MM.1S (cell line): ENCODE results near the gene SLC6A19.

Experiments
- DNase-seq: peaks from one replicate; pipeline ENCODE4 v3.0.0-alpha.2; 2015
- H2AFZ ChIP-seq: fragments of 300-600 bp; sonication (generic); 2 replicates; pipeline ENCODE4 v1.6.0; 2016; ENCODE audit warnings: antibody characterized with exemption, low read length
- H3F3A ChIP-seq: fragments of 300-600 bp; sonication (generic); 2 replicates; pipeline ENCODE4 v1.6.1; 2016; ENCODE audit warnings: mild to moderate bottlenecking, antibody characterized with exemption, low read length, moderate library complexity, mixed read lengths; ENCODE audit not compliant: insufficient read depth
- H3K27ac ChIP-seq: fragments of 300-600 bp; sonication (generic); 2 replicates; pipeline ENCODE4 v1.5.1; 2016; ENCODE audit warnings: mild to moderate bottlenecking, low read length
- H3K27me3 ChIP-seq: fragments of 300-600 bp; sonication (generic); replicated peaks from 2 replicates; pipeline ENCODE4 v1.6.0; 2016; ENCODE audit warnings: low read length; ENCODE audit not compliant: insufficient read depth
- H3K36me3 ChIP-seq: fragments of 300-600 bp; sonication (generic); replicated peaks from 2 replicates; pipeline ENCODE4 v1.6.1; 2016; ENCODE audit warnings: mild to moderate bottlenecking, low read length, mixed read lengths; ENCODE audit not compliant: insufficient read depth
- H3K4me1 ChIP-seq: fragments of 300-600 bp; sonication (generic); 2 replicates; pipeline ENCODE4 v1.6.1; 2016; ENCODE audit warnings: low read length, mixed read lengths
- H3K4me2 ChIP-seq: fragments of 300-600 bp; sonication (generic); 2 replicates; pipeline ENCODE4 v1.6.0; 2016; ENCODE audit warnings: low read depth, low read length
- H3K4me3 ChIP-seq: fragments of 300-600 bp; sonication (generic); 2 replicates; pipeline ENCODE4 v1.5.1; 2016; ENCODE audit warnings: low read length, mixed read lengths
- H3K79me2 ChIP-seq: fragments of 300-600 bp; sonication (generic); 2 replicates; pipeline ENCODE4 v1.6.1; 2016; ENCODE audit warnings: mixed run types, low read length, mixed read lengths
- H3K9ac ChIP-seq: fragments of 300-600 bp; sonication (generic); 2 replicates; pipeline ENCODE4 v1.6.1; 2016; ENCODE audit warnings: low read length, mixed read lengths
- H3K9me2 ChIP-seq: fragments of 300-600 bp; sonication (generic); replicated peaks from 2 replicates; pipeline ENCODE4 v1.6.1; 2016; ENCODE audit warnings: mild to moderate bottlenecking, low read length, mixed read lengths; ENCODE audit not compliant: insufficient read depth
- H3K9me3 ChIP-seq: fragments of 300-600 bp; sonication (generic); replicated peaks from 2 replicates; pipeline ENCODE4 v1.6.1; 2016; ENCODE audit warnings: mild to moderate bottlenecking, low read length, mixed read lengths; ENCODE audit not compliant: insufficient read depth
- H4K20me1 ChIP-seq: fragments of 300-600 bp; sonication (generic); 2 replicates; pipeline ENCODE4 v1.6.1; 2016; ENCODE audit warnings: mild to moderate bottlenecking, low read length, moderate library complexity, mixed read lengths; ENCODE audit not compliant: insufficient read depth
- CTCF ChIP-seq: fragments of 300-600 bp; sonication (generic); IDR thresholded peaks from 2 replicates; pipeline ENCODE4 v1.5.1; 2016; ENCODE audit warnings: antibody characterized with exemption, low read length, mixed read lengths
- EZH2 ChIP-seq: fragments of 300-600 bp; sonication (generic); optimal IDR thresholded peaks from 2 replicates; pipeline ENCODE3; 2017; ENCODE audit warnings: low read depth, mild to moderate bottlenecking, antibody characterized with exemption, low read length, mixed read lengths
- EZH2phosphoT487 ChIP-seq: fragments of 300-600 bp; sonication (generic); IDR thresholded peaks from 2 replicates; pipeline ENCODE4 v1.6.1; 2018; ENCODE audit warnings: antibody characterized with exemption, low read length

The SLC6A19 gene

GRCh38 chr5:1213508-1214162 lies 12.2 kb downstream of the SLC6A19 start:
- no peaks in the 10 kb centered on the region for H3K79me2 ChIP-seq
- no peak overlapping the region for H3K4me2 ChIP-seq
- no peak overlapping the region for H3K9ac ChIP-seq
- H3K9me3 ChIP-seq = no peaks in the 10 kb centered on the region
- H3K36me3 ChIP-seq = no peaks in the 10 kb centered on the region
- no peak overlapping the region for H3K27ac ChIP-seq
- H3K9me2 ChIP-seq = no peaks in the 10 kb centered on the region
- H4K20me1 ChIP-seq = no peaks in the 10 kb centered on the region
- no peak overlapping the region for H3K4me3 ChIP-seq
- peaks cover 5% of the 10 kb centered on the region; the same call in 1 of the 2 replicates for H3K27me3 ChIP-seq
- no peak for DNase-seq
- H2AFZ ChIP-seq = no peak overlapping the region
- H3F3A ChIP-seq = no peaks in the 10 kb centered on the region
- peaks cover 11% of the 10 kb centered on the region for H3K4me1 ChIP-seq
- TF ChIP-seq EZH2phosphoT487 = no peak

- peaks cover 8% of the 10 kb centered on the region; the same call in 1 of the 2 replicates for H3K27me3 ChIP-seq
- H3F3A ChIP-seq = no peaks in the 10 kb centered on the region
- H3K9me2 ChIP-seq = no peaks in the 10 kb centered on the region
- no peak overlapping the region for H3K9ac ChIP-seq
- TF ChIP-seq EZH2 (no peak), CTCF (no peak), EZH2phosphoT487 (no peak)
- peaks cover 6% of the 10 kb centered on the region for H3K4me1 ChIP-seq
- H3K79me2 ChIP-seq = no peaks in the 10 kb centered on the region
- H3K4me3 ChIP-seq = no peak overlapping the region
- no peaks in the 10 kb centered on the region for H4K20me1 ChIP-seq
- no peaks in the 10 kb centered on the region for H3K9me3 ChIP-seq
- no peaks in the 10 kb centered on the region for H3K36me3 ChIP-seq
- no peak overlapping the region for H2AFZ ChIP-seq
- H3K4me2 ChIP-seq = no peak overlapping the region
- no peak for DNase-seq
- no peak overlapping the region for H3K27ac ChIP-seq
Measured at GRCh38 chr5:1214163-1214935, 13.0 kb downstream of the SLC6A19 start.

GRCh38 chr5:1214936-1215220 lies 13.5 kb downstream of the SLC6A19 start:
- Histone ChIP-seq H3F3A (no peaks in the 10 kb centered on the region), H3K4me3 (no peak overlapping the region), H3K27me3 (peaks cover 8% of the 10 kb centered on the region; the same call in 1 of the 2 replicates), H3K79me2 (no peaks in the 10 kb centered on the region), H3K4me2 (no peak overlapping the region), H3K9ac (no peak overlapping the region), H4K20me1 (no peaks in the 10 kb centered on the region), H3K9me2 (no peaks in the 10 kb centered on the region), H3K4me1 (peaks cover under 1% of the 10 kb centered on the region; the same call in 1 of the 2 replicates), H3K36me3 (no peaks in the 10 kb centered on the region), H2AFZ (no peak overlapping the region), H3K9me3 (no peaks in the 10 kb centered on the region), H3K27ac (no peak overlapping the region)
- DNase-seq = no peak
- TF ChIP-seq EZH2phosphoT487 (no peak), EZH2 (no peak), CTCF (no peak)
